GM21360 (cell line): ENCODE measurements around the gene PNMA6A.
"Not testable (repeated sequence)": the region's sequence is repeated elsewhere in the genome, so short reads cannot be mapped to it uniquely, and the experiment has no call there.

Experiments used
- ATAC-seq: cut with Tn5 transposase; IDR thresholded peaks from one replicate; pipeline ENCODE4 v1.9.1; 2021; ENCODE audit warnings: mild to moderate bottlenecking, moderate library complexity; ENCODE audit not compliant: unreplicated experiment

Gene PNMA6A

GRCh38 chrX:153074935-153075334 is 2.7 kb downstream of the PNMA6A start:
- ATAC-seq: no peak

- ATAC-seq: no peak
Measured at GRCh38 chrX:153075366-153075765, 3.1 kb downstream of the PNMA6A start.

GRCh38 chrX:153077437-153078135 is 5.3 kb downstream of the PNMA6A start:
- not testable (repeated sequence) for ATAC-seq

- ATAC-seq: not testable (repeated sequence)
Measured at GRCh38 chrX:153083238-153083923, 11.1 kb downstream of the PNMA6A start.

- no peak for ATAC-seq
Measured at GRCh38 chrX:153102418-153102817, 30.2 kb downstream of the PNMA6A start.

GRCh38 chrX:153104959-153105358 is 32.7 kb downstream of the PNMA6A start:
- not testable (repeated sequence) for ATAC-seq

- not testable (repeated sequence) for ATAC-seq
Measured at GRCh38 chrX:153106092-153106801, 34.0 kb downstream of the PNMA6A start.

GRCh38 chrX:153110735-153111134 is 38.5 kb downstream of the PNMA6A start:
- ATAC-seq: not testable (repeated sequence)

GRCh38 chrX:153113851-153114250 is 41.6 kb downstream of the PNMA6A start:
- ATAC-seq: not testable (repeated sequence)

GRCh38 chrX:153117754-153118153 is 45.5 kb downstream of the PNMA6A start:
- ATAC-seq: not testable (repeated sequence)

GRCh38 chrX:153120230-153120629 is 48.0 kb downstream of the PNMA6A start:
- ATAC-seq: not testable (repeated sequence)

GRCh38 chrX:153123468-153123867 is 51.2 kb downstream of the PNMA6A start:
- not testable (repeated sequence) for ATAC-seq
